Astrocyte (in vitro differentiated cells and primary cell): ENCODE measurements around the gene FRMD7. TPM values are rescaled to one million over a fixed set of nuclear protein-coding genes. Genes with fewer than 3 reads are reported as not detected.

Experiments
- DNase-seq: peaks from one replicate; pipeline ENCODE4 v3.0.0-alpha.2; 2010; ENCODE audit warnings: low read depth
- FAIRE-seq: peaks from 2 replicates; lab custom pipeline; 2011; peaks lifted over from hg19 to GRCh38; lab: Jason Lieb, UNC
- H2AFZ ChIP-seq: 2 replicates; pipeline ENCODE4 v1.6.0; 2012; ENCODE audit warnings: low read depth, low read length, inconsistent platforms
- H3K27ac ChIP-seq: 2 replicates; pipeline ENCODE4 v1.5.1; 2011; ENCODE audit warnings: low read depth, low read length, inconsistent platforms
- H3K27me3 ChIP-seq: 2 replicates; pipeline ENCODE4 v1.6.0; 2011; ENCODE audit warnings: low read length, inconsistent platforms; ENCODE audit not compliant: insufficient read depth
- H3K36me3 ChIP-seq: 2 replicates; pipeline ENCODE4 v1.5.1; 2011; ENCODE audit warnings: low read length, inconsistent platforms; ENCODE audit not compliant: insufficient read depth
- H3K4me1 ChIP-seq: 2 replicates; pipeline ENCODE4 v1.5.1; 2011; ENCODE audit warnings: low read length, inconsistent platforms; ENCODE audit not compliant: insufficient read depth
- H3K4me2 ChIP-seq: 2 replicates; pipeline ENCODE4 v1.6.0; 2012; ENCODE audit warnings: low read length, inconsistent platforms
- H3K4me3 ChIP-seq: 2 replicates; pipeline ENCODE4 v1.5.1; 2011; ENCODE audit warnings: low read depth, mild to moderate bottlenecking, low read length, inconsistent platforms; ENCODE audit not compliant: insufficient read depth
- H3K79me2 ChIP-seq: 2 replicates; pipeline ENCODE4 v1.6.0; 2012; ENCODE audit warnings: mild to moderate bottlenecking, low read length, inconsistent platforms; ENCODE audit not compliant: insufficient read depth
- H3K9ac ChIP-seq: 2 replicates; pipeline ENCODE4 v1.6.0; 2012; ENCODE audit warnings: mild to moderate bottlenecking, low read length, inconsistent platforms
- H3K9me3 ChIP-seq: 2 replicates; pipeline ENCODE4 v1.5.1; 2012; ENCODE audit warnings: low read depth, mild to moderate bottlenecking, low read length, inconsistent platforms; ENCODE audit not compliant: insufficient read depth
- H4K20me1 ChIP-seq: 2 replicates; pipeline ENCODE4 v1.6.0; 2012; ENCODE audit warnings: low read length, inconsistent platforms; ENCODE audit not compliant: insufficient read depth
- H3K27ac Mint-ChIP-seq: one replicate; pipeline ENCODE4 v1.8.0; 2021; ENCODE audit warnings: mild to moderate bottlenecking, mixed read lengths; ENCODE audit not compliant: unreplicated experiment
- H3K27me3 Mint-ChIP-seq: one replicate; pipeline ENCODE4 v1.8.0; 2021; ENCODE audit warnings: low read depth, mixed read lengths; ENCODE audit not compliant: unreplicated experiment
- H3K36me3 Mint-ChIP-seq: one replicate; pipeline ENCODE4 v1.8.0; 2021; ENCODE audit warnings: low read depth, mixed read lengths; ENCODE audit not compliant: unreplicated experiment
- H3K4me1 Mint-ChIP-seq: one replicate; pipeline ENCODE4 v1.8.0; 2021; ENCODE audit warnings: low read depth, mixed read lengths; ENCODE audit not compliant: unreplicated experiment
- H3K4me3 Mint-ChIP-seq: one replicate; pipeline ENCODE4 v1.8.0; 2021; ENCODE audit warnings: mild to moderate bottlenecking, moderate library complexity, mixed read lengths; ENCODE audit not compliant: unreplicated experiment
- H3K9me3 Mint-ChIP-seq: one replicate; pipeline ENCODE4 v1.8.0; 2021; ENCODE audit warnings: mild to moderate bottlenecking, mixed read lengths; ENCODE audit not compliant: unreplicated experiment
- CTCF ChIP-seq: IDR thresholded peaks from 2 replicates; pipeline ENCODE4 v1.5.1; 2011; ENCODE audit warnings: low read depth, mild to moderate bottlenecking, inconsistent platforms, low read length, moderate library complexity; ENCODE audit not compliant: insufficient read depth
- EZH2 ChIP-seq: IDR thresholded peaks from 2 replicates; pipeline ENCODE4 v1.6.1; 2012; ENCODE audit warnings: mild to moderate bottlenecking, low read length, inconsistent platforms; ENCODE audit not compliant: insufficient read depth
- total RNA-seq: library from RNA; stranded (reverse); gene quantifications from 2 replicates; pipeline ENCODE4 v1.2.1, GENCODE V29; 2021

FRMD7 gene
- total RNA-seq, 1 donor from 2014 or later = 0.09 TPM

GRCh38 chrX:132119283-132119682 lies 8.5 kb downstream of the FRMD7 start:
- Histone ChIP-seq H4K20me1 (no peaks in the 10 kb centered on the region), H2AFZ (no peak overlapping the region), H3K27ac (no peak overlapping the region), H3K27me3 (no peaks in the 10 kb centered on the region), H3K79me2 (no peaks in the 10 kb centered on the region), H3K4me2 (no peak overlapping the region), H3K9ac (no peak overlapping the region), H3K4me1 (no peaks in the 10 kb centered on the region), H3K36me3 (no peaks in the 10 kb centered on the region), H3K4me3 (no peak overlapping the region), H3K9me3 (no peaks in the 10 kb centered on the region)
- H3K36me3 Mint-ChIP-seq = no peaks in the 10 kb centered on the region
- H3K27ac Mint-ChIP-seq = no peak overlapping the region
- peaks cover 3% of the 10 kb centered on the region for H3K4me1 Mint-ChIP-seq
- TF ChIP-seq EZH2 (no peak), CTCF (no peak)
- H3K4me3 Mint-ChIP-seq = no peak overlapping the region
- no peaks in the 10 kb centered on the region for H3K9me3 Mint-ChIP-seq
- H3K27me3 Mint-ChIP-seq = no peaks in the 10 kb centered on the region
- FAIRE-seq (peak; percentile 73), DNase-seq (no peak)

- H3K27ac Mint-ChIP-seq = no peak overlapping the region
Observed at GRCh38 chrX:132118358-132118757, 9.5 kb downstream of the FRMD7 start.

More at GRCh38 chrX:132118358-132118757, 9.5 kb downstream of the FRMD7 start:
- H3K9me3 ChIP-seq = no peaks in the 10 kb centered on the region
- no peaks in the 10 kb centered on the region for H3K27me3 ChIP-seq
- no peaks in the 10 kb centered on the region for H3K4me1 ChIP-seq
- DNase-seq = no peak
- Mint-ChIP-seq H3K4me1 (peaks cover 2% of the 10 kb centered on the region), H3K36me3 (no peaks in the 10 kb centered on the region), H3K27me3 (no peaks in the 10 kb centered on the region), H3K4me3 (no peak overlapping the region), H3K9me3 (no peaks in the 10 kb centered on the region)
- H3K27ac ChIP-seq = no peak overlapping the region
- no peak overlapping the region for H2AFZ ChIP-seq
- H4K20me1 ChIP-seq = no peaks in the 10 kb centered on the region
- no peak for FAIRE-seq
- no peak overlapping the region for H3K4me3 ChIP-seq
- no peaks in the 10 kb centered on the region for H3K36me3 ChIP-seq
- no peak overlapping the region for H3K9ac ChIP-seq
- H3K79me2 ChIP-seq = no peaks in the 10 kb centered on the region
- TF ChIP-seq CTCF = no peak
- TF ChIP-seq EZH2 = no peak
- H3K4me2 ChIP-seq = no peak overlapping the region
